BJ (cell line): Measurements from ENCODE around the gene KCNQ1. TPM values are rescaled to one million over a fixed set of nuclear protein-coding genes. Genes with fewer than 3 reads are reported as not detected.
"Not testable (repeated sequence)": the region's sequence is repeated elsewhere in the genome, so short reads cannot be mapped to it uniquely, and the experiment has no call there.

Experiments
- CTCF ChIA-PET: fragments of 350-600 bp; formaldehyde crosslinking; extraction: SDS; loops from one replicate; lab custom pipeline; 2021; ENCODE audit warnings: antibody characterized with exemption, inconsistent platforms; lab: Yijun Ruan, JAX
- POLR2A ChIA-PET: fragments of 300-600 bp; sonication (Branson Sonifier 250); formaldehyde crosslinking; extraction: SDS; loops from one replicate; lab custom pipeline; 2021; ENCODE audit warnings: antibody characterized with exemption; lab: Charles Lee
- DNase-seq: peaks from one replicate; pipeline ENCODE4 v3.0.0-alpha.2; 2011; ENCODE audit warnings: low read depth
- H3K27me3 ChIP-seq: 2 replicates; pipeline ENCODE4 v1.6.0; 2011; ENCODE audit warnings: low read length; ENCODE audit not compliant: control insufficient read depth, insufficient read depth
- H3K36me3 ChIP-seq: 2 replicates; pipeline ENCODE4 v1.5.1; 2011; ENCODE audit warnings: low read length; ENCODE audit not compliant: control insufficient read depth, insufficient read depth
- H3K4me3 ChIP-seq: 2 replicates; pipeline ENCODE4 v1.5.1; 2011; ENCODE audit warnings: low read depth, mild to moderate bottlenecking, control low read depth, low read length
- CTCF ChIP-seq: IDR thresholded peaks from 2 replicates; pipeline ENCODE4 v1.5.1; 2011; ENCODE audit warnings: low read depth, mild to moderate bottlenecking, control low read depth, inconsistent platforms, low read length, moderate library complexity; ENCODE audit not compliant: insufficient read depth
- polyA plus RNA-seq: library from polyadenylated mRNA; depleted of rRNA; stranded (reverse); fragments of >200 nt; gene quantifications from 2 replicates; pipeline ENCODE4 v1.2.3, GENCODE V29; 2011

KCNQ1 gene
- polyA plus RNA-seq, 1 experiment: not detected

- Histone ChIP-seq H3K4me3 (no peak overlapping the region), H3K27me3 (0 out of 2 replicates have a peak, but pooled peaks cover 1% of the 10 kb centered on the region), H3K36me3 (no peaks in the 10 kb centered on the region)
- TF ChIP-seq CTCF: no peak
- POLR2A ChIA-PET: no interaction called here
- no peak for DNase-seq
- CTCF ChIA-PET: no interaction called here
Measured at GRCh38 chr11:2489083-2489482, 44.3 kb downstream of the KCNQ1 start.

DNA sequence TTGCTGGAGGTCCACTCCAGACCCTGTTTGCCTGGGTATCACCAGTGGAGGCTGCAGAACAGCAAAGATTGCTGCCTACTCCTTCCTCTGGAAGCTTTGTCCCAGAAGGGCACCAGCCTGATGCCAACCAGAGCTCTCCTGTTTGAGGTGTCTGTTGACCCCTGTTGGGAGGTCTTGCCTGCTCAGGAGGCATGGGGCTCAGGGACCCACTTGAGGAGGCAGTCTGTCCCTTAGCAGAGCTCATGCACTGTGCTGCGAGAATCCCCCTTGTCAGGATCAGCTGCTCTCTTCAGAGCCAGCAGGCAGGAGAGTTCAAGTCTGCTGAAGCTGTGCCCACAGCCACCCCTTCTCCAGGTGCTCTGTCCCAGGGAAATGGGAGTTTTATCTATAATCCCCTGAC is 53.1 kb downstream of the KCNQ1 start:
- H3K4me3 ChIP-seq, H3K27me3 ChIP-seq, H3K36me3 ChIP-seq, POLR2A ChIA-PET, DNase-seq: not testable (repeated sequence)
- CTCF ChIA-PET: interaction anchor here (0.9 to 1.0 kb wide), 2 partner anchors 78 to 312 kb away, joined by 3 read pairs; no protein-coding TSS in a partner anchor

GRCh38 chr11:2498750-2499149 is 53.9 kb downstream of the KCNQ1 start:
- no peak for TF ChIP-seq CTCF
- POLR2A ChIA-PET: no interaction called here
- no peak for DNase-seq

DNA sequence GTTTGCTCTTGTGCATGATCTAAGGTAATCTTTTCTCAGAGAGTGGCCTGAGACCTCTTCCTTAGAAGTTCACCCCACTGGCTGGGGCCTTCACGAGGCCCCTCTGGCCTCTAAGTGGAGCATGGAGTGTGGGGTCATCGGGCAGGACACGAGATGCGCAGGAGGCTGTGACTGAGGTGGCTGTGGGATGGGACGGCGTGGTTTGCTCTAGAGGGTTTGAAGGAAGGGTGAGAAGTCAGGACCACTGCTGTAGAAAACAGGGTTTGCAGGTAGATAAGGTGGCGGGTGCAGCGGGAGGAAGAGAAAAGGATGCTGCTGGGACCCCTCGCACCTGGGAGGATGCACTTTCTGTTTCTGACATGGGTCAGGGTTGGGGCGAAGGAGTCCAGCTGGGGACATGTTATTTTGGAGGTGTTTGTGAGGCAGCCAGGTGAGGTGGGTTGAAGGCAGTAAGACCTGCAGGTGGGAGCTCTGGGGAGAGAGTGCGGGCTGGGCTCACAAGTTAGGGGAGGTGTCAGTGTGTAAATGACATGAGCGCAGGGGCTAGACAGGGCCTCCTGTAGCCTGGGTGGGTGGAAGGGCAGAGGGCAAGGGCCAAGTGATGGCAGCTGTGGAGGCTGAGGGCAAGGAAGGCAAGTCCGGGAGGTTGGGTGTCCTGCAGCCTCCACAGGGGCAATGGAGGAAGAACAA is 62.5 kb downstream of the KCNQ1 start:
- Histone ChIP-seq H3K36me3 (no peaks in the 10 kb centered on the region), H3K4me3 (no peak overlapping the region), H3K27me3 (no peaks in the 10 kb centered on the region; the same call in 1 of the 2 replicates)
- ChIA-PET CTCF (interaction anchor here (1.4 to 1.9 kb wide), 2 partner anchors 25 to 86 kb away, joined by 3 to 11 read pairs; no protein-coding TSS in a partner anchor), POLR2A (no interaction called here)
- DNase-seq: no peak
- TF ChIP-seq CTCF: no peak

More at GRCh38 chr11:2498750-2499149, 53.9 kb downstream of the KCNQ1 start:
- Histone ChIP-seq H3K4me3 (no peak overlapping the region), H3K36me3 (no peaks in the 10 kb centered on the region), H3K27me3 (peaks cover 1% of the 10 kb centered on the region; the same call in 1 of the 2 replicates)
- CTCF ChIA-PET: interaction anchor here (1.0 kb wide), 1 partner anchor 78 kb away, joined by 3 read pairs; no protein-coding TSS in a partner anchor

DNA sequence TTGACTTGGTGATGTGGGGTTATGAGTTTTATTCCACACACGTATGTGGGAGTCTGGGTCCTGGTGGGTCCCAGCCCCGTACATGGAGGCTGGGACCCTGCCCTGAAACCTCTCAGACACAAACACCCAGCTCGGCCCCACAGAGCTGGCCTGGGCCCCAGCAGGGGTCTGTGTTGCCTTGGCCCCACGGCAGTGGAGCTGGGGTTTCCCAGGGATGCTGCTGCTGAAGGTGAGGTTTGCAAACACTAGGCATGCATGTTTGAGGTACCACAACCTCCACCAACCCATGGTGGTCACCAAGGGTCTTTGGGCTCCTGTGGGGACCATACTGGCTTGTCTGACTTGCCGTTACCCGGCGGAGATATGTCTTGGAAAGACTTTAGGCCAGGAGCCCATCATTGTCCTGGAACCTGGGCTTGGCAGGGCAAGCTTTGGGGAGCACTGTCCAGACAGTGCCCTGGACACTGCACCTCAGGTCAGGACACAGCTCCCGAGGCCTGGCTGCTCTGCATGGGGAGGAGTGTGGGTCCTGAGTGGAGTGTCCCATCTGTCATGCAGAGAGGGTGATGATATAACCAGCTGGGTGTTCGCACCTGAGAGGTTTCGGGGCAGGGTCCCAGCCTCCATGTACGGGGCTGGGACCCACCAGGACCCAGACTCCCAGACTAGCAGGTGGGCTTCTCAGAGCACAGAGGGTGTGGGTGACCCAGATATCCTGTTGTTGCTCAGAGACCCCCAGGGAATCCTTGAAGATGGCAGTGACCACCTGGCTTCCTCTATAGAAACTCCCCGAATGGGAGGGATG is 63.3 kb downstream of the KCNQ1 start:
- CTCF ChIA-PET: interaction anchor here (0.6 to 1.9 kb wide), 3 partner anchors 25 to 855 kb away, joined by 3 to 11 read pairs (median 3); no protein-coding TSS in a partner anchor
- TF ChIP-seq CTCF: no peak

More for the DNA sequence above, 63.3 kb downstream of the KCNQ1 start:
- no peaks in the 10 kb centered on the region; the same call in 1 of the 2 replicates for H3K27me3 ChIP-seq
- POLR2A ChIA-PET: no interaction called here
- no peak for DNase-seq
- H3K36me3 ChIP-seq: no peaks in the 10 kb centered on the region
- H3K4me3 ChIP-seq: no peak overlapping the region
